Measurements from ENCODE around the gene TFEB. TPM values are rescaled to one million over a fixed set of nuclear protein-coding genes. Genes with fewer than 3 reads are reported as not detected.

TFEB gene
- total and polyA plus RNA-seq, 2 donors (not counting 3 experiments of a cell fraction or from before 2014, with no cell fraction given): 4.9 to 6.6 TPM

DNA sequence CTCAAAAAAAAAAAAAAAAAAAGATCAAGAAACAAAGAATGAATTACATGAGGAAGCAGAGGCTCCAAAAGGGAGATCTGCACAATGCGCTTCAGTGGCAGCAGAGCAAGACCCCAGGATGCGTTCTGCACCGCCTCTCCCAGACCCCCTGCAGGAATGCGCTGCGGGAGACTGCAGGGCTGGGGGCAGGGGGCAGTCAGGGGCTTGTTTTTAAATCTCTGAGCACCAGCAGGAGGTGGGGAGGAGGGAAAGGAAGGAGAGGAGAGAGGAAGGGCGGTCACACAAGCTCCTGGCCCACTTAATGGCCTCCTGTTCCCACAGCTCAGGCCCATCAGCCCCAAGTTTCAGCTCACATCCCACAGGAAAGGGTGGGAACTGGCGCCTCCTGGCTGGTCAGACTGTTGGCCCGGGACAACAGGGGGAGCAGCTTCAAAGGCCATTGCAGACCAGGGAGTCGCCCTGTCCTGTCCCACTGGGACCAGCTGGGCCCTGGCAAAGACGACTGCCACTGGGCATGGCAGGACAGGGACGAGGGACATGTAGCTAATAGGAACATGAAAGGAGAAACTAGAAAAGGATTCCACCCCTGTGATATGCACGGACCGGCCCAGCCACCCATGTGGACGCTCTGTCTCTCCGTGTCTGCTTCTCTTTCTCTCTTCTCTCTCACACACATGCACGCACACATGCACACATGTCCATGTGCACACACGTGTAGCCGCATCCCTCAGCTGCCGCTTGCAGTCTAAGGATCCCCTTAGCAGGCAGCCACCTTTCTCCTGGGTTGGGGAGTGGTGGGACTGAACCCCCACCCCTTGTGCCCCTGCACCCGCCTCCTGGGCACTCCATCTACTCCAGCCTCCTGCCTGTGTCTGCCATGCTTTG, 34.7 kb downstream of the TFEB start:
- intact Hi-C loops (cut with micrococcal nuclease): loop anchor here (1.0 kb wide), 1 partner anchor 15 kb away; no protein-coding TSS in a partner anchor
- Histone ChIP-seq H3K27me3 (ENCODE audit: control insufficient read depth in 2 of 2, insufficient read depth in 2 of 2, low read length in 2 of 2) (no peaks in the 10 kb centered on the region), H3K27ac (ENCODE audit: insufficient read depth, low read depth, low read length) (no peak overlapping the region), H3K4me3 (replicated peaks in 1 of 3; ENCODE audit: insufficient read depth in 1 of 3, low read depth in 1 of 3, low read length in 3 of 3) (no peak overlapping the region), H3K36me3 (ENCODE audit: control insufficient read depth in 2 of 2, extremely low read depth in 1 of 2, insufficient read depth in 2 of 2, low read length in 2 of 2) (no peaks in the 10 kb centered on the region), H3K9ac (replicated peaks; ENCODE audit: extremely low read depth, insufficient read depth, low read length) (no peak overlapping the region), H3K4me2 (ENCODE audit: insufficient read depth, low read length) (no peak overlapping the region), H3K79me2 (ENCODE audit: control insufficient read depth, insufficient read depth, low read length) (no peaks in the 10 kb centered on the region), H3K4me1 (ENCODE audit: control insufficient read depth, extremely low read depth, insufficient read depth, low read length) (peaks cover 19% of the 10 kb centered on the region), H3K9me1 (replicated peaks; ENCODE audit: control insufficient read depth, extremely low read depth, insufficient read depth, low read length) (no peaks in the 10 kb centered on the region), H4K20me1 (replicated peaks; ENCODE audit: control insufficient read depth, extremely low read depth, insufficient read depth, low read length) (no peaks in the 10 kb centered on the region), H2AFZ (ENCODE audit: low read depth, low read length) (peak overlapping the region; percentile 50), H3K9me3 (replicated peaks; ENCODE audit: control insufficient read depth, insufficient read depth, low read length) (no peaks in the 10 kb centered on the region)
- ChIA-PET CTCF (interaction anchor here (0.5 to 1.9 kb wide), 4 partner anchors 16 to 98 kb away, joined by 3 to 8 read pairs (median 3); no protein-coding TSS in a partner anchor), POLR2A (no interaction called here)
- FAIRE-seq (peak; percentile 26), DNase-seq (ENCODE audit: low read depth, low spot score) (peak; percentile 7)
- TF ChIP-seq, protein P1, sequence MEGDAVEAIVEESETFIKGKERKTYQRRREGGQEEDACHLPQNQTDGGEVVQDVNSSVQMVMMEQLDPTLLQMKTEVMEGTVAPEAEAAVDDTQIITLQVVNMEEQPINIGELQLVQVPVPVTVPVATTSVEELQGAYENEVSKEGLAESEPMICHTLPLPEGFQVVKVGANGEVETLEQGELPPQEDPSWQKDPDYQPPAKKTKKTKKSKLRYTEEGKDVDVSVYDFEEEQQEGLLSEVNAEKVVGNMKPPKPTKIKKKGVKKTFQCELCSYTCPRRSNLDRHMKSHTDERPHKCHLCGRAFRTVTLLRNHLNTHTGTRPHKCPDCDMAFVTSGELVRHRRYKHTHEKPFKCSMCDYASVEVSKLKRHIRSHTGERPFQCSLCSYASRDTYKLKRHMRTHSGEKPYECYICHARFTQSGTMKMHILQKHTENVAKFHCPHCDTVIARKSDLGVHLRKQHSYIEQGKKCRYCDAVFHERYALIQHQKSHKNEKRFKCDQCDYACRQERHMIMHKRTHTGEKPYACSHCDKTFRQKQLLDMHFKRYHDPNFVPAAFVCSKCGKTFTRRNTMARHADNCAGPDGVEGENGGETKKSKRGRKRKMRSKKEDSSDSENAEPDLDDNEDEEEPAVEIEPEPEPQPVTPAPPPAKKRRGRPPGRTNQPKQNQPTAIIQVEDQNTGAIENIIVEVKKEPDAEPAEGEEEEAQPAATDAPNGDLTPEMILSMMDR (IDR thresholded peaks at IDR 0.05; ENCODE audit: extremely low read depth in 1 of 2, insufficient read depth in 1 of 2, low read depth in 1 of 2, low read length in 2 of 2): peak in 1 of 2 donors; percentile 18
- TF ChIP-seq GATA2 (IDR thresholded peaks at IDR 0.05; ENCODE audit: insufficient read depth, insufficient read length, low read depth, low read length) (no peak), EZH2 (IDR thresholded peaks at IDR 0.05; ENCODE audit: borderline replicate concordance, low read depth, low read length, severe bottlenecking) (no peak), JUN (IDR thresholded peaks at IDR 0.05; ENCODE audit: borderline replicate concordance, insufficient read depth, insufficient read length, low read depth) (no peak), POLR2A (IDR thresholded peaks at IDR 0.05; ENCODE audit: low read depth, low read length) (no peak), POLR2AphosphoS5 (IDR thresholded peaks at IDR 0.05; ENCODE audit: insufficient read depth, low read depth, low read length) (no peak), FOS (IDR thresholded peaks at IDR 0.05; ENCODE audit: borderline replicate concordance, insufficient read depth, low read length) (no peak), MYC (IDR thresholded peaks at IDR 0.05; ENCODE audit: low read depth, low read length) (no peak), MAX (IDR thresholded peaks at IDR 0.05; ENCODE audit: insufficient read depth, insufficient read length) (peak; percentile 23)
- BruUV-seq (replicated peaks): no TSS peak
- dilution Hi-C loops (cut with MboI; ENCODE audit: extremely low pct_ligation_motif_present, low sequenced_read_pairs): no loop called here

Data from endothelial cell of umbilical vein (primary cell).